IMR-90 (cell line): ENCODE results near the gene GADL1. TPM values are rescaled to one million over a fixed set of nuclear protein-coding genes. Genes with fewer than 3 reads are reported as not detected.
A peak's percentile ranks its signal among the peaks of the same experiment; 100 is the strongest.

Experiments used
- ATAC-seq: fragments of 200-7000 bp; cut with Tn5 transposase; 2 replicates; pipeline ENCODE4 v1.9.1; 2020; ENCODE audit warnings: low read depth, mild to moderate bottlenecking, moderate library complexity
- BruUV-seq: library from RNA; stranded (reverse); fragments of 400-500 nt; replicated peaks from 2 replicates; lab custom pipeline; 2021; lab: Mats Ljungman, UMichigan
- CTCF ChIA-PET: fragments of 300-600 bp; formaldehyde crosslinking; extraction: SDS; loops from one replicate; lab custom pipeline; 2021; ENCODE audit warnings: antibody characterized with exemption; lab: Yijun Ruan, JAX
- POLR2A ChIA-PET: fragments of 300-600 bp; sonication (Branson Sonifier 250); formaldehyde crosslinking; loops from one replicate; lab custom pipeline; 2022; ENCODE audit warnings: antibody characterized with exemption; ENCODE audit not compliant: unreplicated experiment; lab: Charles Lee
- DNase-seq: peaks from one replicate; pipeline ENCODE4 v3.0.0; 2013
- H2AFZ ChIP-seq: replicated peaks from 2 replicates; pipeline ENCODE3; 2013; ENCODE audit warnings: low read length, mild to moderate bottlenecking; ENCODE audit not compliant: poor library complexity
- H2AK5ac ChIP-seq: 2 replicates; pipeline ENCODE4 v1.6.1; 2013; ENCODE audit warnings: low read depth, low read length, inconsistent platforms
- H2AK9ac ChIP-seq: replicated peaks from 2 replicates; pipeline ENCODE3; 2013; ENCODE audit warnings: mild to moderate bottlenecking, low read depth, low read length, moderate library complexity; ENCODE audit not compliant: poor library complexity
- H2BK120ac ChIP-seq: 2 replicates; pipeline ENCODE4 v1.6.1; 2013; ENCODE audit warnings: low read depth, low read length, inconsistent platforms
- H2BK15ac ChIP-seq: 3 replicates; pipeline ENCODE4 v1.6.1; 2013; ENCODE audit warnings: low read depth, low read length, inconsistent platforms
- H2BK20ac ChIP-seq: 2 replicates; pipeline ENCODE4 v1.6.1; 2013; ENCODE audit warnings: low read depth, mild to moderate bottlenecking, inconsistent platforms, low read length, moderate library complexity
- H2BK5ac ChIP-seq: 2 replicates; pipeline ENCODE4 v1.6.1; 2013; ENCODE audit warnings: mild to moderate bottlenecking, low read depth, low read length, inconsistent platforms; ENCODE audit not compliant: poor library complexity, severe bottlenecking
- H3K14ac ChIP-seq: replicated peaks from 2 replicates; pipeline ENCODE4 v1.6.1; 2013; ENCODE audit warnings: low read depth, low read length, inconsistent platforms
- H3K18ac ChIP-seq: 2 replicates; pipeline ENCODE4 v1.6.1; 2013; ENCODE audit warnings: low read depth, low read length, control low read depth
- H3K23ac ChIP-seq: 2 replicates; pipeline ENCODE4 v1.6.1; 2013; ENCODE audit warnings: low read depth, low read length, inconsistent platforms
- H3K27ac ChIP-seq: 2 replicates; pipeline ENCODE4 v1.5.1; 2013; ENCODE audit warnings: mild to moderate bottlenecking, control low read depth, low read length; ENCODE audit not compliant: insufficient read depth
- H3K27me3 ChIP-seq: 2 replicates; pipeline ENCODE4 v1.6.1; 2013; ENCODE audit warnings: low read length; ENCODE audit not compliant: control insufficient read depth, insufficient read depth
- H3K36me3 ChIP-seq: 2 replicates; pipeline ENCODE4 v1.6.1; 2013; ENCODE audit warnings: low read length, mixed read lengths; ENCODE audit not compliant: control insufficient read depth, insufficient read depth
- H3K4ac ChIP-seq: 2 replicates; pipeline ENCODE4 v1.6.1; 2013; ENCODE audit warnings: low read depth, low read length, inconsistent platforms
- H3K4me1 ChIP-seq: 2 replicates; pipeline ENCODE4 v1.6.1; 2013; ENCODE audit warnings: low read length, mixed read lengths; ENCODE audit not compliant: control insufficient read depth, insufficient read depth
- H3K4me2 ChIP-seq: 2 replicates; pipeline ENCODE4 v1.6.1; 2013; ENCODE audit warnings: low read depth, mild to moderate bottlenecking, control low read depth, low read length, moderate library complexity
- H3K4me3 ChIP-seq: 2 replicates; pipeline ENCODE4 v1.5.1; 2013; ENCODE audit warnings: low read depth, mild to moderate bottlenecking, control low read depth, low read length, moderate library complexity; ENCODE audit not compliant: insufficient read depth
- H3K56ac ChIP-seq: 2 replicates; pipeline ENCODE4 v1.6.1; 2013; ENCODE audit warnings: low read length, inconsistent platforms; ENCODE audit not compliant: insufficient read depth; ENCODE audit errors: extremely low read depth
- H3K79me1 ChIP-seq, 2 experiments: 2 replicates each; pipeline ENCODE4 v1.6.1; 2013; ENCODE audit warnings: low read length in 2 of 2, inconsistent platforms in 1 of 2, low read depth in 1 of 2
- H3K9ac ChIP-seq: 2 replicates; pipeline ENCODE4 v1.6.1; 2013; ENCODE audit warnings: low read depth, low read length, control low read depth
- H3K9me1 ChIP-seq: 2 replicates; pipeline ENCODE4 v1.6.1; 2013; ENCODE audit warnings: low read length, inconsistent platforms; ENCODE audit not compliant: insufficient read depth
- H3K9me3 ChIP-seq: 2 replicates; pipeline ENCODE4 v1.6.1; 2013; ENCODE audit warnings: low read length; ENCODE audit not compliant: control insufficient read depth, insufficient read depth
- H4K20me1 ChIP-seq: 2 replicates; pipeline ENCODE4 v1.6.1; 2013; ENCODE audit warnings: low read length, inconsistent platforms; ENCODE audit not compliant: insufficient read depth
- H4K5ac ChIP-seq: 2 replicates; pipeline ENCODE4 v1.6.1; 2013; ENCODE audit warnings: mild to moderate bottlenecking, low read depth, low read length, control low read depth
- H4K8ac ChIP-seq, 2 experiments: 2 replicates each; pipeline ENCODE4 v1.6.1; 2013; ENCODE audit warnings: low read depth in 2 of 2, low read length in 2 of 2, control low read depth in 1 of 2, inconsistent platforms in 1 of 2
- H4K91ac ChIP-seq: 2 replicates; pipeline ENCODE4 v1.6.1; 2013; ENCODE audit warnings: low read depth, low read length, inconsistent platforms; ENCODE audit not compliant: insufficient read depth
- BHLHE40 ChIP-seq: fragments of 150-350 bp; IDR thresholded peaks from 2 replicates; pipeline ENCODE4 v1.6.1; 2016; ENCODE audit warnings: mild to moderate bottlenecking, low read depth, low read length
- CEBPB ChIP-seq: IDR thresholded peaks from 2 replicates; pipeline ENCODE4 v1.6.1; 2012; ENCODE audit warnings: low read depth, low read length, improper control_type of control experiment
- CHD1 ChIP-seq: IDR thresholded peaks from 2 replicates; pipeline ENCODE4 v1.6.1; 2012; ENCODE audit warnings: low read depth, low read length, improper control_type of control experiment
- FOS ChIP-seq: fragments of 150-350 bp; IDR thresholded peaks from 2 replicates; pipeline ENCODE4 v1.6.1; 2016; ENCODE audit warnings: low read depth, low read length
- NFE2L2 ChIP-seq: fragments of 150-350 bp; IDR thresholded peaks from 2 replicates; pipeline ENCODE4 v1.6.1; 2016; ENCODE audit warnings: low read depth, mild to moderate bottlenecking, low read length
- POLR2A ChIP-seq: IDR thresholded peaks from 2 replicates; pipeline ENCODE4 v1.6.1; 2012; ENCODE audit warnings: mild to moderate bottlenecking, low read depth, low read length
- RFX5 ChIP-seq: IDR thresholded peaks from 2 replicates; pipeline ENCODE4 v1.8.0; 2012; ENCODE audit warnings: low read depth, mild to moderate bottlenecking, low read length, moderate library complexity
- WGBS, 2 experiments: methylation state at CpG; one replicate each; pipeline versions ENCODE4 v1.1.5 to v1.1.7; 2013; ENCODE audit warnings: missing lambda C conversion rate in 2 of 2; ENCODE audit not compliant: insufficient read length in 1 of 2; ENCODE audit errors: extremely low coverage in 2 of 2; 5-methylcytosine and 5-hydroxymethylcytosine counted together
- dilution Hi-C: fragments of 300-500 bp; cut with HindIII; formaldehyde crosslinking; loops from one replicate; pipeline ENCODE4 v1.14.3; 2018; ENCODE audit warnings: low sequenced_read_pairs; ENCODE audit not compliant: unreplicated experiment
- in situ Hi-C: fragments of 300-500 bp; cut with MboI; formaldehyde crosslinking; loops from 3 replicates; pipeline ENCODE4 v1.14.3; 2019; ENCODE audit warnings: low sequenced_read_pairs, inconsistent platforms, mixed read lengths
- intact Hi-C: fragments of 100-400 bp; cut with micrococcal nuclease; formaldehyde crosslinking; loops from 2 replicates; pipeline ENCODE4 v1.10.0; 2022
- polyA plus RNA-seq, 3 experiments: library from polyadenylated mRNA; depleted of rRNA; stranded (reverse); fragments of >200 nt; gene quantifications; 2 replicates each; pipeline ENCODE4 v1.2.3, GENCODE V29; 2012; ENCODE audit warnings: low replicate concordance in 1 of 3
- total RNA-seq: library from RNA; depleted of rRNA; stranded (reverse); fragments of >200 nt; gene quantifications from 2 replicates; pipeline ENCODE4 v1.2.3, GENCODE V29; 2012
- TF ChIP-seq, protein P1 (sequence below): fragments of 150-350 bp; IDR thresholded peaks from 2 replicates; pipeline ENCODE4 v1.6.1; 2017; ENCODE audit warnings: mild to moderate bottlenecking, antibody characterized with exemption, low read length, low read depth
- TF ChIP-seq, protein P2 (sequence below): fragments of 150-350 bp; IDR thresholded peaks from 2 replicates; pipeline ENCODE4 v1.6.1; 2016; ENCODE audit warnings: low read depth, mild to moderate bottlenecking, low read length, moderate library complexity, borderline replicate concordance
- TF ChIP-seq, protein P3 (sequence below): conservative IDR thresholded peaks from 2 replicates; pipeline ENCODE4 v1.5.1; 2012; ENCODE audit warnings: mild to moderate bottlenecking, low read depth, low read length, improper control_type of control experiment

Gene GADL1
- total and polyA plus RNA-seq, 2 of the 4 experiments (the other 2 are of a cell fraction), result not detected

DNA sequence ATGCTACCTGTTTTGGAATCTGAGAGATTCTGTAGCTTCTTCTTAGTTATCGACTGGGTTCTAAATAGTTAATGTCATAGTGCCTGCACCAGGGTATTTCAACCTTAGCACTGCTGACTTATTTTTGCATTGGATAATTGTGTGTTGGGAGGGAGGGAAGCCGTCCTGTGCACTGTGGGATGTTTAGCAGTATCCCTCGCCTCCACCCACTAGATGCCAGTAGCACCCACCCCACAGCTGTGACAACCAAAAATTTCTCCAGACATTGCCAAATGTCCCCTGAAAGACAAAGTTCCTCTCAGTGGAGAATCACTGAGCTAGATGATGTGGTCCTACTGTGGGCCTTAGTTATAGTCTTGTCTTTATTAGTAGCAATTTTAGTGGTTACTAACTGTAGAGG is 199.8 kb downstream of the GADL1 start (continued):
- TF ChIP-seq, protein P1, sequence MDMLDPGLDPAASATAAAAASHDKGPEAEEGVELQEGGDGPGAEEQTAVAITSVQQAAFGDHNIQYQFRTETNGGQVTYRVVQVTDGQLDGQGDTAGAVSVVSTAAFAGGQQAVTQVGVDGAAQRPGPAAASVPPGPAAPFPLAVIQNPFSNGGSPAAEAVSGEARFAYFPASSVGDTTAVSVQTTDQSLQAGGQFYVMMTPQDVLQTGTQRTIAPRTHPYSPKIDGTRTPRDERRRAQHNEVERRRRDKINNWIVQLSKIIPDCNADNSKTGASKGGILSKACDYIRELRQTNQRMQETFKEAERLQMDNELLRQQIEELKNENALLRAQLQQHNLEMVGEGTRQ, result no peak
- no peak for TF ChIP-seq BHLHE40
- TF ChIP-seq FOS, result no peak

- Histone ChIP-seq H3K4ac (no peak overlapping the region), H3K9me1 (peaks cover 3% of the 10 kb centered on the region), H3K4me2 (no peak overlapping the region), H3K79me1 (peaks cover 5 to 9% of the 10 kb centered on the region in 2 experiments; a peak in 2 of 4 replicates), H2BK5ac (no peak overlapping the region), H3K56ac (no peak overlapping the region), H3K27ac (no peak overlapping the region), H3K36me3 (peaks cover 24% of the 10 kb centered on the region), H2AFZ (no peak overlapping the region), H4K5ac (no peak overlapping the region), H2AK5ac (no peak overlapping the region), H2BK120ac (no peak overlapping the region), H3K18ac (no peak overlapping the region), H2BK20ac (0 out of 2 replicates have a peak overlapping the region, but pooled peaks have one; percentile 26), H3K27me3 (no peaks in the 10 kb centered on the region), H3K14ac (no peak overlapping the region), H3K9me3 (no peaks in the 10 kb centered on the region), H2BK15ac (no peak overlapping the region), H3K4me1 (peaks cover 3% of the 10 kb centered on the region), H3K23ac (no peak overlapping the region), H4K91ac (no peak overlapping the region), H2AK9ac (no peak overlapping the region), H3K9ac (no peak overlapping the region), H4K8ac (no peak overlapping the region), H4K20me1 (no peaks in the 10 kb centered on the region), H3K4me3 (no peak overlapping the region)
- no CpG with 5 or more reads among the region's 3 CpGs for WGBS, 2 experiments
- ChIA-PET CTCF (interaction anchor here (0.6 to 1.8 kb wide), 9 partner anchors 12 to 652 kb away, joined by 3 to 8 read pairs (median 4); no protein-coding TSS in a partner anchor), POLR2A (interaction anchor here (0.6 to 1.0 kb wide), 2 partner anchors 81 to 86 kb away, joined by 5 read pairs; no protein-coding TSS in a partner anchor)
- dilution Hi-C loops, result no loop called here
- TF ChIP-seq BHLHE40 (no peak), CHD1 (no peak), CEBPB (no peak), NFE2L2 (no peak), RFX5 (no peak), POLR2A (no peak)
- TF ChIP-seq, protein P2, sequence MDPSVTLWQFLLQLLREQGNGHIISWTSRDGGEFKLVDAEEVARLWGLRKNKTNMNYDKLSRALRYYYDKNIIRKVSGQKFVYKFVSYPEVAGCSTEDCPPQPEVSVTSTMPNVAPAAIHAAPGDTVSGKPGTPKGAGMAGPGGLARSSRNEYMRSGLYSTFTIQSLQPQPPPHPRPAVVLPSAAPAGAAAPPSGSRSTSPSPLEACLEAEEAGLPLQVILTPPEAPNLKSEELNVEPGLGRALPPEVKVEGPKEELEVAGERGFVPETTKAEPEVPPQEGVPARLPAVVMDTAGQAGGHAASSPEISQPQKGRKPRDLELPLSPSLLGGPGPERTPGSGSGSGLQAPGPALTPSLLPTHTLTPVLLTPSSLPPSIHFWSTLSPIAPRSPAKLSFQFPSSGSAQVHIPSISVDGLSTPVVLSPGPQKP, result no peak
- TF ChIP-seq, protein P3, sequence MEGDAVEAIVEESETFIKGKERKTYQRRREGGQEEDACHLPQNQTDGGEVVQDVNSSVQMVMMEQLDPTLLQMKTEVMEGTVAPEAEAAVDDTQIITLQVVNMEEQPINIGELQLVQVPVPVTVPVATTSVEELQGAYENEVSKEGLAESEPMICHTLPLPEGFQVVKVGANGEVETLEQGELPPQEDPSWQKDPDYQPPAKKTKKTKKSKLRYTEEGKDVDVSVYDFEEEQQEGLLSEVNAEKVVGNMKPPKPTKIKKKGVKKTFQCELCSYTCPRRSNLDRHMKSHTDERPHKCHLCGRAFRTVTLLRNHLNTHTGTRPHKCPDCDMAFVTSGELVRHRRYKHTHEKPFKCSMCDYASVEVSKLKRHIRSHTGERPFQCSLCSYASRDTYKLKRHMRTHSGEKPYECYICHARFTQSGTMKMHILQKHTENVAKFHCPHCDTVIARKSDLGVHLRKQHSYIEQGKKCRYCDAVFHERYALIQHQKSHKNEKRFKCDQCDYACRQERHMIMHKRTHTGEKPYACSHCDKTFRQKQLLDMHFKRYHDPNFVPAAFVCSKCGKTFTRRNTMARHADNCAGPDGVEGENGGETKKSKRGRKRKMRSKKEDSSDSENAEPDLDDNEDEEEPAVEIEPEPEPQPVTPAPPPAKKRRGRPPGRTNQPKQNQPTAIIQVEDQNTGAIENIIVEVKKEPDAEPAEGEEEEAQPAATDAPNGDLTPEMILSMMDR, result no peak
- TF ChIP-seq, protein P1, result no peak
- DNase-seq, result no peak
- intact Hi-C loops, result loop anchor here (5.0 kb wide), 3 partner anchors 58 to 372 kb away; no protein-coding TSS in a partner anchor
- in situ Hi-C loops, result loop anchor here (10.0 kb wide), 1 partner anchor 659 kb away; no protein-coding TSS in a partner anchor
- no peak for ATAC-seq
- BruUV-seq, result no TSS peak
Observed at GRCh38 chr3:30694148-30694547, 200.3 kb downstream of the GADL1 start.
